Measurements from ENCODE around the gene ZNF426. TPM values are rescaled to one million over a fixed set of nuclear protein-coding genes. Genes with fewer than 3 reads are reported as not detected.

ZNF426 gene
- total RNA-seq, 2 experiments from 2014 or later = 8.0 to 8.5 TPM

- H3K79me2 ChIP-seq (ENCODE audit: insufficient read depth, low read depth, low read length) = no peaks in the 10 kb centered on the region
- H3K4me1 ChIP-seq (ENCODE audit: insufficient read depth, low read length, poor library complexity, severe bottlenecking) = no peaks in the 10 kb centered on the region
- CTCF ChIA-PET (ENCODE audit: unreplicated experiment) = no interaction called here
- no peak overlapping the region for H3K4me2 ChIP-seq (ENCODE audit: low read length)
- no peak for DNase-seq (ENCODE audit: low spot score)
- H4K20me1 ChIP-seq (ENCODE audit: insufficient read depth, low read length) = no peaks in the 10 kb centered on the region
- H3K27ac ChIP-seq (ENCODE audit: low read depth, low read length, poor library complexity, severe bottlenecking) = no peak overlapping the region
- no TSS peak for BruUV-seq (replicated peaks)
- no peaks in the 10 kb centered on the region for H3K9me2 ChIP-seq (ENCODE audit: insufficient read depth, low read length)
- peaks cover 23% of the 10 kb centered on the region for H3K9me3 ChIP-seq (ENCODE audit: low read length)
- intact Hi-C loops (cut with micrococcal nuclease; ENCODE audit: unreplicated experiment) = no loop called here
- H2AFZ ChIP-seq (ENCODE audit: low read length) = no peak overlapping the region
- POLR2A ChIA-PET = no interaction called here
- H3K36me3 ChIP-seq (ENCODE audit: insufficient read depth, low read length) = no peaks in the 10 kb centered on the region
- no peak for TF ChIP-seq EZH2phosphoT487 (IDR thresholded peaks at IDR 0.05; ENCODE audit: borderline replicate concordance, low read depth, low read length)
- no peak for TF ChIP-seq CTCF (conservative IDR thresholded peaks at IDR 0.05; ENCODE audit: low read length)
- no peak overlapping the region for H3K4me3 ChIP-seq (ENCODE audit: low read depth, low read length, poor library complexity, severe bottlenecking)
Measured at GRCh38 chr19:9485140-9485539, 53.3 kb downstream of the ZNF426 start.

GRCh38 chr19:9474975-9475374 is 63.5 kb downstream of the ZNF426 start:
- Histone ChIP-seq H3K9me2 (ENCODE audit: insufficient read depth, low read length) (no peaks in the 10 kb centered on the region), H3K27ac (ENCODE audit: low read depth, low read length, poor library complexity, severe bottlenecking) (no peak overlapping the region), H3K4me3 (ENCODE audit: low read depth, low read length, poor library complexity, severe bottlenecking) (no peak overlapping the region), H3K4me2 (ENCODE audit: low read length) (no peak overlapping the region), H3K79me2 (ENCODE audit: insufficient read depth, low read depth, low read length) (no peaks in the 10 kb centered on the region), H3K4me1 (ENCODE audit: insufficient read depth, low read length, poor library complexity, severe bottlenecking) (no peaks in the 10 kb centered on the region), H3K9me3 (ENCODE audit: low read length) (peaks cover 17% of the 10 kb centered on the region; the same call in 1 of the 2 replicates), H4K20me1 (ENCODE audit: insufficient read depth, low read length) (no peaks in the 10 kb centered on the region), H3K36me3 (ENCODE audit: insufficient read depth, low read length) (no peaks in the 10 kb centered on the region), H2AFZ (ENCODE audit: low read length) (no peak overlapping the region)
- BruUV-seq (replicated peaks) = no TSS peak
- ChIA-PET POLR2A (no interaction called here), CTCF (ENCODE audit: unreplicated experiment) (no interaction called here)
- intact Hi-C loops (cut with micrococcal nuclease; ENCODE audit: unreplicated experiment) = no loop called here
- TF ChIP-seq CTCF (conservative IDR thresholded peaks at IDR 0.05; ENCODE audit: low read length) = no peak
- TF ChIP-seq EZH2phosphoT487 (IDR thresholded peaks at IDR 0.05; ENCODE audit: borderline replicate concordance, low read depth, low read length) = no peak
- no peak for DNase-seq (ENCODE audit: low spot score)

Other genes starting within 250 kb of the ZNF426 start
- 8.2 and 9.7 TPM in 2 replicates for gene ZNF699, start 228.8 kb downstream of the ZNF426 start, total RNA-seq (2014; rRNA removed; shearing (Covaris generic))
- 7.8 and 9.0 TPM in 2 replicates for gene ZNF699, start 228.8 kb downstream of the ZNF426 start, total RNA-seq (2022)
- gene ZNF559, start 214.5 kb downstream of the ZNF426 start, total RNA-seq (2014; rRNA removed; shearing (Covaris generic)) = 9.0 and 16.8 TPM in 2 replicates
- gene ZNF559, start 214.5 kb downstream of the ZNF426 start, total RNA-seq (2022) = 18.6 and 22.3 TPM in 2 replicates
- gene ZNF177, start 175.6 kb downstream of the ZNF426 start, total RNA-seq (2014; rRNA removed; shearing (Covaris generic)) = 1.8 and 2.4 TPM in 2 replicates
- gene ZNF177, start 175.6 kb downstream of the ZNF426 start, total RNA-seq (2022) = 2.8 and 4.3 TPM in 2 replicates
- 22.1 and 28.2 TPM in 2 replicates for gene ZNF266, start 103.1 kb downstream of the ZNF426 start, total RNA-seq (2014; rRNA removed; shearing (Covaris generic))
- 37.4 and 39.0 TPM in 2 replicates for gene ZNF266, start 103.1 kb downstream of the ZNF426 start, total RNA-seq (2022)
- gene ZNF560, start 40.0 kb downstream of the ZNF426 start, total RNA-seq (2014; rRNA removed; shearing (Covaris generic)) = not detected in 2 replicates
- gene ZNF560, start 40.0 kb downstream of the ZNF426 start, total RNA-seq (2022) = not detected in 2 replicates
- gene ZNF121, start 45.9 kb upstream of the ZNF426 start, total RNA-seq (2014; rRNA removed; shearing (Covaris generic)) = 55.3 and 74.4 TPM in 2 replicates
- 50.5 and 57.9 TPM in 2 replicates for gene ZNF121, start 45.9 kb upstream of the ZNF426 start, total RNA-seq (2022)
- 14.9 and 17.3 TPM in 2 replicates for gene ZNF561, start 82.6 kb upstream of the ZNF426 start, total RNA-seq (2014; rRNA removed; shearing (Covaris generic))
- gene ZNF561, start 82.6 kb upstream of the ZNF426 start, total RNA-seq (2022) = 22.2 and 25.3 TPM in 2 replicates
- 14.9 and 18.1 TPM in 2 replicates for gene ZNF562, start 136.5 kb upstream of the ZNF426 start, total RNA-seq (2014; rRNA removed; shearing (Covaris generic))
- gene ZNF562, start 136.5 kb upstream of the ZNF426 start, total RNA-seq (2022) = 16.8 and 17.3 TPM in 2 replicates
- 10.6 and 11.7 TPM in 2 replicates for gene ZNF846, start 230.1 kb upstream of the ZNF426 start, total RNA-seq (2014; rRNA removed; shearing (Covaris generic))
- gene ZNF846, start 230.1 kb upstream of the ZNF426 start, total RNA-seq (2022) = 10.9 and 16.6 TPM in 2 replicates